ENCODE data around the gene GAL3ST3.

- TF ChIP-seq POLR2A (IDR thresholded peaks at IDR 0.05) (no peak), CTCF (IDR thresholded peaks at IDR 0.05) (no peak), POLR2AphosphoS5 (IDR thresholded peaks at IDR 0.05) (no peak), EP300 (IDR thresholded peaks at IDR 0.05) (no peak)
These were observed 34.2 kb upstream of the GAL3ST3 start for GRCh38 chr11:66082946-66083698.

Measured in sigmoid colon (tissue), 4 donors.